ENCODE data around the gene SLC6A4. TPM values are rescaled to one million over a fixed set of nuclear protein-coding genes. Genes with fewer than 3 reads are reported as not detected.

SLC6A4 gene
- polyA plus RNA-seq, 3 donors = not detected

- DNase-seq = no peak
- Histone ChIP-seq H3K27me3 (ENCODE audit: control insufficient read depth in 2 of 2, insufficient read depth in 2 of 2, low read length in 2 of 2) (no peaks in the 10 kb centered on the region), H3K36me3 (replicated peaks in 1 of 2; ENCODE audit: control insufficient read depth in 1 of 2, insufficient read depth in 2 of 2, low read length in 2 of 2) (peaks cover 48 to 95% of the 10 kb centered on the region in 2 donors), H2AFZ (ENCODE audit: insufficient read depth, low read depth, low read length, poor library complexity, severe bottlenecking) (no peak overlapping the region), H3K4me3 (replicated peaks in 1 of 3; ENCODE audit: low read depth in 2 of 3, low read length in 3 of 3) (no peak overlapping the region), H3K4me1 (ENCODE audit: control insufficient read depth in 1 of 2, insufficient read depth in 2 of 2, low read length in 2 of 2) (no peaks in the 10 kb centered on the region), H3K27ac (ENCODE audit: low read depth in 1 of 2, low read length in 2 of 2) (no peak overlapping the region), H3K4me2 (replicated peaks; ENCODE audit: extremely low read depth, low read length, poor library complexity, severe bottlenecking) (no peak overlapping the region), H3K9ac (ENCODE audit: insufficient read depth, low read length, poor library complexity, severe bottlenecking) (no peak overlapping the region), H4K20me1 (ENCODE audit: insufficient read depth, low read length) (no peaks in the 10 kb centered on the region), H3K9me3 (replicated peaks in 1 of 2; ENCODE audit: control insufficient read depth in 1 of 2, insufficient read depth in 1 of 2, low read length in 2 of 2) (no peaks in the 10 kb centered on the region), H3K79me2 (ENCODE audit: insufficient read depth, low read length) (no peaks in the 10 kb centered on the region)
- H3K27ac Mint-ChIP-seq = no peak overlapping the region
- no peak for TF ChIP-seq CTCF (IDR thresholded peaks at IDR 0.05)
- H3K4me1 Mint-ChIP-seq = no peaks in the 10 kb centered on the region
- no peaks in the 10 kb centered on the region for H3K27me3 Mint-ChIP-seq (ENCODE audit: low read depth in 3 of 3)
- no peak overlapping the region for H3K4me3 Mint-ChIP-seq
- WGBS (ENCODE audit: insufficient coverage) = no CpG with 5 or more reads among the region's 2 CpGs
- intact Hi-C loops (cut with micrococcal nuclease) = no loop called here
- H3K9me3 Mint-ChIP-seq = no peaks in the 10 kb centered on the region
- peaks cover 73% of the 10 kb centered on the region in 2 donors for H3K36me3 Mint-ChIP-seq
Observed at GRCh38 chr17:30263552-30264333, 28.2 kb upstream of the SLC6A4 start.

DNA sequence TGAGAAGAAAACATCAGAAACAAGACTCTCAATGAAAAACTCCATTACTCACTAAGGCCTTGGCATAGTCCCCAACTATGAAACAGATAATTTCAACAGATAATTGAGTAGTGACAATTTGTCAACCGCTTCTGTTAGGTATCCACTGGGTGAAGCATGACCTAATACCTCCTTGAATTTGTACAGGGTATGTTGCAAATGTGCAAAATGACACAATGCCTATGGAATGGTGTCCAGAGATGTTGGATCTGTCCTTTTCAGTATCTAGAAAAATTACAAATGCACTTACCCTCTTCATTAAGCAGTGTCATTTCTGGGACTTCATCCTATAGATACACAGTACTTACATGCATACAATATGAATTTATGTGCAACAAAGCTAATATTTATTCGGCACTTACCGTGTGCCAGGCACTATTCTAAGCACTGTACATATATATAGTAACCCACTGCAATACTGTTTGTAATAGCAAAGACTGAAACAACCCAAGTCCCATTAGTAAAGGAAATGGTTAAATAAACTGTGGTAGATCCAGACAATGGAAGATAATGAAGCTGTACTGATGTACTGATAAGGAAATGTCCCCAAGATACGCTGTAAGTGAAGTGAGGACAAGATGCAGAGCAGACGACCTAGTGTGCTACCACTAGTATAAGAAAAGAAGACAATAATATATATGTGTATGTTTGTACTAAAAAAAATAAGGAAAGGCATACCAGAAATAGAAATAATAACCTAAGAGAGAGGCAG is 21.4 kb upstream of the SLC6A4 start:
- no peak overlapping the region for H3K4me3 ChIP-seq (replicated peaks in 1 of 3; ENCODE audit: low read depth in 2 of 3, low read length in 3 of 3)
- no peak for TF ChIP-seq CTCF (IDR thresholded peaks at IDR 0.05)
- peaks cover 56 to 63% of the 10 kb centered on the region in 2 donors for H3K36me3 Mint-ChIP-seq
- H3K9me3 ChIP-seq (replicated peaks in 1 of 2; ENCODE audit: control insufficient read depth in 1 of 2, insufficient read depth in 1 of 2, low read length in 2 of 2) = no peaks in the 10 kb centered on the region
- WGBS (ENCODE audit: insufficient coverage) = no CpG with 5 or more reads among the region's 5 CpGs
- no peak overlapping the region for H3K27ac Mint-ChIP-seq
- H4K20me1 ChIP-seq (ENCODE audit: insufficient read depth, low read length) = no peaks in the 10 kb centered on the region
- no peak overlapping the region for H2AFZ ChIP-seq (ENCODE audit: insufficient read depth, low read depth, low read length, poor library complexity, severe bottlenecking)
- H3K9ac ChIP-seq (ENCODE audit: insufficient read depth, low read length, poor library complexity, severe bottlenecking) = no peak overlapping the region
- H3K4me3 Mint-ChIP-seq = no peak overlapping the region
- no peaks in the 10 kb centered on the region for H3K4me1 ChIP-seq (ENCODE audit: control insufficient read depth in 1 of 2, insufficient read depth in 2 of 2, low read length in 2 of 2)
- H3K79me2 ChIP-seq (ENCODE audit: insufficient read depth, low read length) = no peaks in the 10 kb centered on the region
- intact Hi-C loops (cut with micrococcal nuclease) = no loop called here
- H3K4me2 ChIP-seq (replicated peaks; ENCODE audit: extremely low read depth, low read length, poor library complexity, severe bottlenecking) = no peak overlapping the region
- H3K27me3 Mint-ChIP-seq (ENCODE audit: low read depth in 3 of 3) = peaks cover 0 to 1% (median 0%) of the 10 kb centered on the region in 3 donors
- DNase-seq = no peak
- H3K27me3 ChIP-seq (ENCODE audit: control insufficient read depth in 2 of 2, insufficient read depth in 2 of 2, low read length in 2 of 2) = no peaks in the 10 kb centered on the region
- no peaks in the 10 kb centered on the region for H3K9me3 Mint-ChIP-seq
- no peak overlapping the region for H3K27ac ChIP-seq (ENCODE audit: low read depth in 1 of 2, low read length in 2 of 2)
- peaks cover 21 to 75% of the 10 kb centered on the region in 2 donors for H3K36me3 ChIP-seq (replicated peaks in 1 of 2; ENCODE audit: control insufficient read depth in 1 of 2, insufficient read depth in 2 of 2, low read length in 2 of 2)
- H3K4me1 Mint-ChIP-seq = no peaks in the 10 kb centered on the region

Data from CD14-positive monocyte (primary cell).